HepG2 (cell line): Measurements from ENCODE around the gene ACAP3. TPM values are rescaled to one million over a fixed set of nuclear protein-coding genes. Genes with fewer than 3 reads are reported as not detected.

ENCODE experiments used
- ATAC-seq: fragments of 200-7000 bp; cut with Tn5 transposase; 3 replicates; pipeline ENCODE4 v1.9.1; 2020; ENCODE audit warnings: mild to moderate bottlenecking, moderate library complexity
- BruUV-seq: library from RNA; stranded (reverse); fragments of 400-500 nt; replicated peaks from 2 replicates; lab custom pipeline; 2021; lab: Mats Ljungman, UMichigan
- CTCF ChIA-PET: fragments of 300-600 bp; formaldehyde crosslinking; extraction: SDS; loops from one replicate; lab custom pipeline; 2021; ENCODE audit warnings: low total read pairs, inconsistent platforms, low intra/inter-chr PET ratio; lab: Yijun Ruan, JAX
- POLR2A ChIA-PET: fragments of 350-600 bp; sonication (Branson Sonifier 250); formaldehyde crosslinking; loops from one replicate; lab custom pipeline; 2020; ENCODE audit warnings: antibody characterized with exemption, inconsistent platforms; lab: Yijun Ruan, JAX
- DNase-seq: peaks from one replicate; pipeline ENCODE4 v3.0.0-alpha.2; 2015; ENCODE audit warnings: low spot score
- FAIRE-seq: peaks from 3 replicates; lab custom pipeline; 2011; peaks lifted over from hg19 to GRCh38; lab: Jason Lieb, UNC
- H2AFZ ChIP-seq: one replicate; pipeline ENCODE4 v1.6.1; 2011; ENCODE audit warnings: low read length, inconsistent platforms
- H3K27ac ChIP-seq: fragments of 300-600 bp; 3 replicates; pipeline ENCODE4 v1.8.0; 2011; ENCODE audit warnings: mixed run types, mild to moderate bottlenecking, mixed read lengths, low read length, inconsistent platforms; ENCODE audit not compliant: insufficient read depth; ENCODE audit errors: extremely low read length
- H3K27me3 ChIP-seq, 2 experiments: fragments of 200-600 bp in 1 of 2; 2 replicates in 1 of 2; 3 replicates in 1 of 2; pipeline versions ENCODE4 v1.6.0 to v1.8.0; 2011; ENCODE audit warnings: low read length in 2 of 2, mild to moderate bottlenecking in 2 of 2, moderate library complexity in 2 of 2, inconsistent platforms in 1 of 2; ENCODE audit not compliant: insufficient read depth in 2 of 2, control insufficient read depth in 1 of 2
- H3K36me3 ChIP-seq, 2 experiments: fragments of 200-600 bp in 1 of 2; replicated peaks in 1 of 2; 2 replicates in 1 of 2; 3 replicates in 1 of 2; pipeline versions ENCODE4 v1.5.1 to v1.8.0; 2011; ENCODE audit warnings: low read length in 2 of 2, inconsistent platforms in 1 of 2; ENCODE audit not compliant: insufficient read depth in 2 of 2, control insufficient read depth in 1 of 2
- H3K4me1 ChIP-seq: 2 replicates; pipeline ENCODE4 v1.5.1; 2012; ENCODE audit warnings: low read length, inconsistent platforms; ENCODE audit not compliant: insufficient read depth
- H3K4me2 ChIP-seq: 2 replicates; pipeline ENCODE4 v1.6.0; 2011; ENCODE audit warnings: low read depth, low read length, inconsistent platforms
- H3K4me3 ChIP-seq, 3 experiments: fragments of 200-600 bp in 1 of 3; sonication (generic), shearing (Covaris generic) in 1 of 3; replicated peaks in 1 of 3; 2 replicates each; pipeline ENCODE4 v1.5.1; 2011 to 2016; ENCODE audit warnings: low read length in 3 of 3, inconsistent platforms in 2 of 3, low read depth in 2 of 3, mild to moderate bottlenecking in 2 of 3, control low read depth in 1 of 3, mixed read lengths in 1 of 3; ENCODE audit not compliant: insufficient read depth in 1 of 3
- H3K79me2 ChIP-seq: one replicate; pipeline ENCODE4 v1.6.1; 2011; ENCODE audit warnings: low read length, inconsistent platforms; ENCODE audit not compliant: insufficient read depth
- H3K9ac ChIP-seq: 2 replicates; pipeline ENCODE4 v1.6.0; 2011; ENCODE audit warnings: mild to moderate bottlenecking, low read depth, low read length, inconsistent platforms; ENCODE audit not compliant: insufficient read depth
- H3K9me3 ChIP-seq: 2 replicates; pipeline ENCODE4 v1.5.1; 2012; ENCODE audit warnings: mild to moderate bottlenecking, low read length
- H4K20me1 ChIP-seq: 2 replicates; pipeline ENCODE4 v1.6.0; 2011; ENCODE audit warnings: inconsistent platforms, mild to moderate bottlenecking, low read length, moderate library complexity; ENCODE audit not compliant: insufficient read depth
- AGO2 ChIP-seq: fragments of 200-400 bp; formaldehyde crosslinking; optimal IDR thresholded peaks from 2 replicates; pipeline ENCODE3; 2017; ENCODE audit warnings: mild to moderate bottlenecking, low read depth, low read length, moderate library complexity
- ATAD3A ChIP-seq: sonication (generic); formaldehyde crosslinking; IDR thresholded peaks from 2 replicates; pipeline ENCODE4 v1.4.0; 2020; ENCODE audit warnings: missing genetic modification reagents
- GMEB2 ChIP-seq: IDR thresholded peaks from 2 replicates; pipeline ENCODE4 v1.6.1; 2016; ENCODE audit warnings: missing biosample characterization, missing genetic modification reagents, low read depth
- KLF11 ChIP-seq: IDR thresholded peaks from 2 replicates; pipeline ENCODE4 v1.6.1; 2016; ENCODE audit warnings: missing compliant biosample characterization
- NFE2L2 ChIP-seq: fragments of 150-350 bp; IDR thresholded peaks from 2 replicates; pipeline ENCODE4 v1.6.1; 2014; ENCODE audit warnings: low read length
- NFYB ChIP-seq: sonication (generic); formaldehyde crosslinking; IDR thresholded peaks from 2 replicates; pipeline ENCODE4 v1.4.0; 2020; ENCODE audit warnings: missing genetic modification reagents
- POLR2G ChIP-seq: fragments of 200-400 bp; formaldehyde crosslinking; IDR thresholded peaks from 2 replicates; pipeline ENCODE4 v1.6.1; 2018; ENCODE audit warnings: mild to moderate bottlenecking, low read depth, low read length, moderate library complexity
- SIN3B ChIP-seq: fragments of 150-350 bp; IDR thresholded peaks from 2 replicates; pipeline ENCODE4 v1.6.1; 2014; ENCODE audit warnings: low read length
- SP140L ChIP-seq: sonication (generic); formaldehyde crosslinking; IDR thresholded peaks from 2 replicates; pipeline ENCODE4 v1.4.0; 2020; ENCODE audit warnings: missing genetic modification reagents, borderline replicate concordance
- ZNF335 ChIP-seq: sonication (generic); formaldehyde crosslinking; IDR thresholded peaks from 2 replicates; pipeline ENCODE4 v1.4.0; 2020; ENCODE audit warnings: missing genetic modification reagents
- ZNF558 ChIP-seq: sonication (generic); formaldehyde crosslinking; IDR thresholded peaks from 2 replicates; pipeline ENCODE4 v1.9.0; 2022; ENCODE audit warnings: mild to moderate bottlenecking, missing genetic modification reagents, borderline replicate concordance
- WGBS: methylation state at CpG from one replicate; pipeline ENCODE4 v1.1.6; 2017; ENCODE audit warnings: low lambda C conversion rate; 5-methylcytosine and 5-hydroxymethylcytosine counted together
- in situ Hi-C: cut with HindIII; loops from 2 replicates; pipeline ENCODE4 v1.10.0; 2017; ENCODE audit warnings: low pct_unique_long_range_greater_than_20kb; ENCODE audit not compliant: extremely low pct_ligation_motif_present
- intact Hi-C: fragments of 100-400 bp; cut with micrococcal nuclease; formaldehyde crosslinking; loops from one replicate; pipeline ENCODE4 v1.10.0; 2022; ENCODE audit not compliant: unreplicated experiment
- polyA plus RNA-seq, 8 experiments: library from polyadenylated mRNA; depleted of rRNA in 3 of 8; stranded (reverse) in 7 of 8; unstranded in 1 of 8; fragments of >200 nt; fragmentation: Illumina TruSeq in 4 of 8; extraction: Trizol in 4 of 8; gene quantifications; 2 replicates each; pipeline versions ENCODE4 v1.2.1 to v1.2.3, GENCODE V29; 2011 to 2016; ENCODE audit warnings: low read depth in 4 of 8, missing spikeins in 1 of 8, mixed read lengths in 1 of 8; ENCODE audit not compliant: insufficient read depth in 1 of 8
- total RNA-seq, 5 experiments: library from RNA; depleted of rRNA; stranded (reverse); fragments of >200 nt; fragmentation: Illumina TruSeq; extraction: Trizol; gene quantifications; 2 replicates each; pipeline ENCODE4 v1.2.3, GENCODE V29; 2016; ENCODE audit warnings: low read depth in 1 of 5
- TF ChIP-seq, protein P1 (sequence below): sonication (generic); formaldehyde crosslinking; IDR thresholded peaks from 2 replicates; pipeline ENCODE4 v1.4.0; 2020; ENCODE audit warnings: missing genetic modification reagents, mild to moderate bottlenecking, borderline replicate concordance

ACAP3 gene
- total and polyA plus RNA-seq, 2 of the 13 experiments (the other 11 are each of a cell fraction or from before 2014, with no cell fraction given), result 29.4 to 50.8 TPM

- TF ChIP-seq, protein P1, sequence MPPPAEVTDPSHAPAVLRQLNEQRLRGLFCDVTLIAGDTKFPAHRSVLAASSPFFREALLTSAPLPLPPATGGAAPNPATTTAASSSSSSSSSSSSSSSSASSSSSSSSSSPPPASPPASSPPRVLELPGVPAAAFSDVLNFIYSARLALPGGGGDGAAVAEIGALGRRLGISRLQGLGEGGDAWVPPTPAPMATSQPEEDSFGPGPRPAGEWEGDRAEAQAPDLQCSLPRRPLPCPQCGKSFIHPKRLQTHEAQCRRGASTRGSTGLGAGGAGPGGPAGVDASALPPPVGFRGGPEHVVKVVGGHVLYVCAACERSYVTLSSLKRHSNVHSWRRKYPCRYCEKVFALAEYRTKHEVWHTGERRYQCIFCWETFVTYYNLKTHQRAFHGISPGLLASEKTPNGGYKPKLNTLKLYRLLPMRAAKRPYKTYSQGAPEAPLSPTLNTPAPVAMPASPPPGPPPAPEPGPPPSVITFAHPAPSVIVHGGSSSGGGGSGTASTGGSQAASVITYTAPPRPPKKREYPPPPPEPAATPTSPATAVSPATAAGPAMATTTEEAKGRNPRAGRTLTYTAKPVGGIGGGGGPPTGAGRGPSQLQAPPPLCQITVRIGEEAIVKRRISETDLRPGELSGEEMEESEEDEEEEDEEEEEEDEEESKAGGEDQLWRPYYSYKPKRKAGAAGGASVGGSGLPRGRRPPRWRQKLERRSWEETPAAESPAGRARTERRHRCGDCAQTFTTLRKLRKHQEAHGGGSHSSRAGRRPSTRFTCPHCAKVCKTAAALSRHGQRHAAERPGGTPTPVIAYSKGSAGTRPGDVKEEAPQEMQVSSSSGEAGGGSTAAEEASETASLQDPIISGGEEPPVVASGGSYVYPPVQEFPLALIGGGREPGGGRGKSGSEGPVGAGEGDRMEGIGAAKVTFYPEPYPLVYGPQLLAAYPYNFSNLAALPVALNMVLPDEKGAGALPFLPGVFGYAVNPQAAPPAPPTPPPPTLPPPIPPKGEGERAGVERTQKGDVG (CRISPR knock-in tag), result no peak
- TF ChIP-seq SP140L (CRISPR knock-in tag) (no peak), ZNF558 (no peak), ZNF335 (no peak), NFYB (CRISPR knock-in tag) (no peak), ATAD3A (CRISPR knock-in tag) (no peak), SIN3B (no peak), GMEB2 (no peak)
Measured at GRCh38 chr1:1314237-1314586, 6.5 kb upstream of the ACAP3 start (continued).

DNA sequence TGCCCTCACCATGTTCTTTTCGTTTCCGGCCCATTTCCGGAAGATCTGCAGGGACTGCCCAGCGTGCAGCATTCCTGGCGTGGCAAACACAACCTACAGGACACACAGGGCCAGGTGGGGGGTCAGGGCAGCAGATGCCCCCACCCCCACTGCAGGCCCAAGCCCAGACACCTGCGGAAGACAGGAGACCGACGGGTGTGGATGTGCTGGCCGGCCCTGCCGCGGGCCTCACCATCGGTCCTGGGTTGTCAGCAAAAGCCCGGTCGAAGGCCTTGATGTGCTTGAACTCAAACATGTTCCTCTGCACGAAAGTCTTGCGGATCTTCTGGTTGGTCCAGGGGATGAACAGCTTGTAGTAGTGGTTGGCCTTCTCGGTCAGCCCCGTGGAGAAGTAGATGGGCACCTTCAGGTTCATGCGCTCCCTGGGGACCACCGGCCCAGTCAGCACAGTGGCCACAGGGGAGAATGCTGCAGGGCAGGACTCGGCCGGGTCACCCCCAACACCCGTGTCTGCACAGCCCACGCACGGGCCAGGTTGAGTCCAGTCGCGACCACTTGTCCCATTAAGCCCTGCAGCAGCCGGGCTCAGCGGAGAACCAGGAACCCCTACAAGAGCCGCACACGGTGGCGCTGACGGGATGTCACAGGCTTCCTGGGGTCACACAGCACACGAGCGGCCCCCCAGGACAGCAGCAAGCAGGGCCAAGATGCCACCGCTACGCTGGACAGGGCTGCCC lies 5.9 kb upstream of the ACAP3 start:
- Histone ChIP-seq H3K36me3 (peaks cover 16 to 53% of the 10 kb centered on the region in 2 experiments; a peak in 4 of 5 replicates), H3K4me2 (no peak overlapping the region), H3K4me1 (peaks cover 20% of the 10 kb centered on the region), H3K27ac (no peak overlapping the region), H3K4me3 (no peak overlapping the region), H3K27me3 (no peaks in the 10 kb centered on the region), H3K9ac (no peak overlapping the region), H3K9me3 (no peaks in the 10 kb centered on the region), H4K20me1 (peaks cover 5% of the 10 kb centered on the region; the same call in 1 of the 2 replicates), H2AFZ (no peak overlapping the region), H3K79me2 (peaks cover 2% of the 10 kb centered on the region)
- intact Hi-C loops (no loop called here), in situ Hi-C loops (no loop called here)
- ATAC-seq (no peak), FAIRE-seq (no peak), DNase-seq (no peak)
- TF ChIP-seq NFE2L2, result no peak
- no peak for TF ChIP-seq KLF11 (CRISPR knock-in tag)
- 0 out of 2 replicates have a peak, but pooled peaks have one; percentile 10 for TF ChIP-seq POLR2G
- peak; percentile 81 for TF ChIP-seq AGO2
- POLR2A ChIA-PET, result no interaction called here
- BruUV-seq, result no TSS peak
- 96% methylated on average over 16 of the region's 37 CpGs for WGBS
- CTCF ChIA-PET, result no interaction called here
